ENCODE measurements around the gene PYROXD2. TPM values are rescaled to one million over a fixed set of nuclear protein-coding genes. Genes with fewer than 3 reads are reported as not detected.

PYROXD2 gene
- total RNA-seq, 5 donors from 2014 or later (not counting 1 experiment from before 2014, with no cell fraction given): 16.4 to 27.5 (median 20.0) TPM

DNA sequence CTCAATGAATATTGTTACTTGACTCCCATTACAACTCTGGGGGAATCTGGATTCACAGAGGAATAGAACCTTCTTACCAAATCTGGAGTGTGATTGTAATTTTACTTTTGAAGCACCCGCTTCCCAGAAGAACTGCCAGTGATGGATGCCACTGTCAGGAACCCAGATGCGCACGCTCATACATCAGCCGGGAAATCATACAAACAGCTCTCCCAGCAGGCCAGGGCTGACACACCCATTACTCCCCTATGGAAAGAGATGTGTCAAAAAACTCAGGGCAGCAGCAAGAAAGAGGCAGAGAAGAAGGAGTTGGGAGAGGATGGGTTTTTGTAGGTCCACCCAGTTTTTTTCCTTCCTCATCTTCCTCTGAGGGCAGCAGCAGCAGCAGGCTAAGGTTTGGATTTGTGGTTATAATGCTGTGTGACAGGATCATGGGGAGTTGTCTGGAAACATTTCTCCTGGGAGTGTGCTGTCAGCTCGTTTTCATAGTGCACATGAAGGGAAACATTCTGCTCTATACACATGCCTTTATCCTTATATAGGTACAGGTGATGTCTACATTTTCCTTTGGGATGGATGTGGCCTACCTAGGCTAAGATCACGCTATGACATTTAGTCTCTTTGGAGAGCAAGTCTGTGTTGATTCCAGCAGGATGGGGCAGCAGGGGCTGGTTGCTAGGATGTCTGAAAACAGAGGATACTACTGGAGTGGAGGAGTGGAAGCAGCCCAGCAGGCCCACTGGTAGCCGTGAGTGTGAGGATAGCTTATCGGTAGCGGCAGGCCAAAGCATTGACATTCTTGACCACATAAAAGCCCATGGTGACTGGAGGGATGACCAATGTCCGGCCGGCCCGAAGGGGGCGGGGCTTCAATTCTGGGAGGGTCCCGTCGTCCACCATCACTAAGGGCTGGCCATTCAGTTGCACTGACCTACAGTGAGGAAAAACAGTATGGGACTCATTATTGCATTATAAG, 44.1 kb upstream of the PYROXD2 start:
- H3K4me1 ChIP-seq (ENCODE audit: control insufficient read depth in 1 of 2, extremely low read depth in 1 of 2, insufficient read depth in 2 of 2, low read length in 2 of 2): no peaks in the 10 kb centered on the region
- Mint-ChIP-seq H3K4me3 (no peak overlapping the region), H3K27ac (no peak overlapping the region), H3K4me1 (no peaks in the 10 kb centered on the region), H3K36me3 (no peaks in the 10 kb centered on the region), H3K27me3 (peaks cover 17 to 19% of the 10 kb centered on the region in 2 donors), H3K9me3 (no peaks in the 10 kb centered on the region)
- no peaks in the 10 kb centered on the region for H3K9me3 ChIP-seq
- H3K27me3 ChIP-seq (replicated peaks in 1 of 2; ENCODE audit: control insufficient read depth in 2 of 2, extremely low read depth in 1 of 2, insufficient read depth in 2 of 2, low read length in 1 of 2): peaks cover 0 to 16% of the 10 kb centered on the region in 2 experiments
- H3K4me3 ChIP-seq (ENCODE audit: control insufficient read depth in 1 of 2, extremely low read depth in 1 of 2, low read length in 1 of 2): no peak overlapping the region
- H3K27ac ChIP-seq (ENCODE audit: low read length): no peak overlapping the region
- CTCF ChIA-PET: no interaction called here
- POLR2A ChIA-PET: no interaction called here
- WGBS (ENCODE audit: insufficient coverage): 81% methylated on average over 2 of the region's 15 CpGs
- ATAC-seq (replicated peaks in 1 of 4): no peak
- no peak for DNase-seq
- H3K36me3 ChIP-seq (ENCODE audit: control insufficient read depth in 2 of 2, extremely low read depth in 1 of 2, insufficient read depth in 1 of 2, low read length in 1 of 2): no peaks in the 10 kb centered on the region

GRCh38 chr10:98457721-98458120, 42.7 kb upstream of the PYROXD2 start:
- POLR2A ChIA-PET: interaction anchor here in 1 of 2 donors (0.6 kb wide), 1 partner anchor 1597 kb away, joined by 7 read pairs; no protein-coding TSS in a partner anchor
- no peak overlapping the region for H3K27ac Mint-ChIP-seq
- peaks cover 0 to 14% of the 10 kb centered on the region in 2 experiments for H3K27me3 ChIP-seq (replicated peaks in 1 of 2; ENCODE audit: control insufficient read depth in 2 of 2, extremely low read depth in 1 of 2, insufficient read depth in 2 of 2, low read length in 1 of 2)

DNA sequence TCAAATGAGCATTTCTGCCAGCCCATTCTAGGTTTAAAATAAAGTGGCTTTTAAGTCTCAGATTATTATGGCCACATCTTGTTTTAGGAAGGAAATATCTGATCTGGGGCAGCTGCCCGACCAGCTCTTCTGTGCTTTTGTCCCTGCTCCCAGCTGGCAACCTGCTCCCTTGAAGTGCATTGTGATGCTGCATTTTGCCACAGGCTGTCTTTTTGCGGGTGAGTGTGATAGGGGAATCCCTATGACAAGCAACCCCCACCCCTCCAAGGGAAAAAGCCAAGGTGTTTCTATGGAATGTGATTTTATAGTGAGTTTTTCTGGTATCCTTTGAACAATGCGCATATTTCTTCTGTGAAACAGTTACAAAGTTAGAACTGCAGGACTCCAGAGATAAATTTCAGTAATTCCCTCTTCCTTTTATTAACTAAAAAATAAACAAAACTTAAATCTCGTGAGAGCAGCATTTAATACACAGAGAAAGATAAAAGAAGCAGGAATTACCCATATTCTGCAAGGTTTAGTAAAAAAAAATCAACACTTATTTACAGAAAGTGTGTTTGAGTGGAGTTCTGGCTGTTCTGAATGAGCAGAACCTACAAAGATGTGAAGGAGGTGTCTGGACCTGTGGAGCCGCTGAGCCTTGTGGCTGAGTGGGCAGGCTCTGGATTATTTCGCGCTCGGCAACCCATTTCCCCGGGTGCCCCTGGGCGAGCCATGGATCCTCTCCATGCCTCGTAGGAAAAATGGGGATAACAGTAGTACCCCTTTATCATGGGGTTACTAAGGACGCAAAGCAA, 41.9 kb upstream of the PYROXD2 start:
- H3K27me3 Mint-ChIP-seq: peaks cover 12 to 14% of the 10 kb centered on the region in 2 donors
- H3K27ac Mint-ChIP-seq: no peak overlapping the region
- Histone ChIP-seq H3K4me1 (ENCODE audit: control insufficient read depth in 1 of 2, extremely low read depth in 1 of 2, insufficient read depth in 2 of 2, low read length in 2 of 2) (no peaks in the 10 kb centered on the region), H3K27ac (ENCODE audit: low read length) (no peak overlapping the region), H3K27me3 (replicated peaks in 1 of 2; ENCODE audit: control insufficient read depth in 2 of 2, extremely low read depth in 1 of 2, insufficient read depth in 2 of 2, low read length in 1 of 2) (peaks cover 0 to 14% of the 10 kb centered on the region in 2 experiments), H3K36me3 (ENCODE audit: control insufficient read depth in 2 of 2, extremely low read depth in 1 of 2, insufficient read depth in 1 of 2, low read length in 1 of 2) (no peaks in the 10 kb centered on the region), H3K9me3 (no peaks in the 10 kb centered on the region), H3K4me3 (ENCODE audit: control insufficient read depth in 1 of 2, extremely low read depth in 1 of 2, low read length in 1 of 2) (no peak overlapping the region)
- 93% methylated on average over 7 of the region's 12 CpGs for WGBS (ENCODE audit: insufficient coverage)
- H3K9me3 Mint-ChIP-seq: no peaks in the 10 kb centered on the region
- no peak overlapping the region for H3K4me3 Mint-ChIP-seq
- no peaks in the 10 kb centered on the region for H3K36me3 Mint-ChIP-seq
- ChIA-PET CTCF (no interaction called here), POLR2A (no interaction called here)
- H3K4me1 Mint-ChIP-seq: no peaks in the 10 kb centered on the region
- ATAC-seq (replicated peaks in 1 of 4) (no peak), DNase-seq (no peak)

More at GRCh38 chr10:98457721-98458120, 42.7 kb upstream of the PYROXD2 start:
- CTCF ChIA-PET: interaction anchor here in 1 of 2 donors (0.6 kb wide), 2 partner anchors 8 to 15 kb away, joined by 3 to 4 read pairs; no protein-coding TSS in a partner anchor
- Mint-ChIP-seq H3K27me3 (peaks cover 11 to 14% of the 10 kb centered on the region in 2 donors), H3K36me3 (no peaks in the 10 kb centered on the region), H3K4me3 (no peak overlapping the region), H3K4me1 (no peaks in the 10 kb centered on the region), H3K9me3 (no peaks in the 10 kb centered on the region)
- Histone ChIP-seq H3K27ac (ENCODE audit: low read length) (no peak overlapping the region), H3K9me3 (no peaks in the 10 kb centered on the region), H3K4me1 (ENCODE audit: control insufficient read depth in 1 of 2, extremely low read depth in 1 of 2, insufficient read depth in 2 of 2, low read length in 2 of 2) (no peaks in the 10 kb centered on the region), H3K4me3 (ENCODE audit: control insufficient read depth in 1 of 2, extremely low read depth in 1 of 2, low read length in 1 of 2) (no peak overlapping the region), H3K36me3 (ENCODE audit: control insufficient read depth in 2 of 2, extremely low read depth in 1 of 2, insufficient read depth in 1 of 2, low read length in 1 of 2) (no peaks in the 10 kb centered on the region)
- whole genome bisulfite sequencing (ENCODE audit: insufficient coverage): 68% methylated on average over 8 of the region's 8 CpGs
- ATAC-seq (replicated peaks in 1 of 4): no peak
- no peak for DNase-seq

DNA sequence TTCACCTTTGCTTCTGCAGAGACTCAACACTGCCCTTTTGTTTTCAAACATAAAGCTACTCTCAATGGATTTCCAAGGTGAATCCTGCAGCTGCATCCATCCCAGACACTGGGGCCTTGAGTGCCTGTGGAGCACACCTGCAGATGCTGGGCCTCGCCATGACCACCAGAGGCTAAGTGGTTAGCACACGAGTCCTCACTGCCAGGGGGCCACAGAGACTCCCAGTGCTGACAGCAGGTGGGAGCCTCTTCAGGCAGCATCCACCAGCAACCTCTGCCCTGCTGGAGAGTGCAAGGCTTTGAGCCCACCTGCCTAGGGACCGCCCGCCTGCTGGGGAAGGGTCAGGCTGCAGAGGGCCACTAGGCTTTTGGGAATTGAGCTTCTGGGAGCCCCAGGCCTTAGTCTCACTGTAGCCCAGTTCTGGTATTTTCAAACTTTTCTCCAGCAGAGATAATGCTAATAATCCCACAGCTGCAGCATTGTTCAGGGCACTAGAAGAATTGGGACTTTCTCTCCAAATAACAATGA, 41.1 kb upstream of the PYROXD2 start:
- no peak overlapping the region for H3K4me3 Mint-ChIP-seq
- WGBS (ENCODE audit: insufficient coverage): 73% methylated on average over 4 of the region's 4 CpGs
- no peak for DNase-seq
- no peaks in the 10 kb centered on the region for H3K9me3 Mint-ChIP-seq
- ChIA-PET CTCF (no interaction called here), POLR2A (no interaction called here)
- Histone ChIP-seq H3K27me3 (replicated peaks in 1 of 2; ENCODE audit: control insufficient read depth in 2 of 2, extremely low read depth in 1 of 2, insufficient read depth in 2 of 2, low read length in 1 of 2) (peaks cover 0 to 14% of the 10 kb centered on the region in 2 experiments), H3K9me3 (no peaks in the 10 kb centered on the region), H3K4me1 (ENCODE audit: control insufficient read depth in 1 of 2, extremely low read depth in 1 of 2, insufficient read depth in 2 of 2, low read length in 2 of 2) (no peaks in the 10 kb centered on the region), H3K36me3 (ENCODE audit: control insufficient read depth in 2 of 2, extremely low read depth in 1 of 2, insufficient read depth in 1 of 2, low read length in 1 of 2) (no peaks in the 10 kb centered on the region), H3K27ac (ENCODE audit: low read length) (no peak overlapping the region), H3K4me3 (ENCODE audit: control insufficient read depth in 1 of 2, extremely low read depth in 1 of 2, low read length in 1 of 2) (no peak overlapping the region)
- H3K4me1 Mint-ChIP-seq: no peaks in the 10 kb centered on the region
- H3K27ac Mint-ChIP-seq: no peak overlapping the region
- no peaks in the 10 kb centered on the region for H3K36me3 Mint-ChIP-seq
- H3K27me3 Mint-ChIP-seq: peaks cover 12 to 15% of the 10 kb centered on the region in 2 donors
- ATAC-seq (replicated peaks in 1 of 4): no peak

GRCh38 chr10:98453729-98454128, 38.7 kb upstream of the PYROXD2 start:
- H3K4me3 Mint-ChIP-seq: no peak overlapping the region
- H3K36me3 Mint-ChIP-seq: no peaks in the 10 kb centered on the region
- Histone ChIP-seq H3K9me3 (no peaks in the 10 kb centered on the region), H3K4me1 (ENCODE audit: control insufficient read depth in 1 of 2, extremely low read depth in 1 of 2, insufficient read depth in 2 of 2, low read length in 2 of 2) (no peaks in the 10 kb centered on the region), H3K27ac (ENCODE audit: low read length) (no peak overlapping the region), H3K36me3 (ENCODE audit: control insufficient read depth in 2 of 2, extremely low read depth in 1 of 2, insufficient read depth in 1 of 2, low read length in 1 of 2) (no peaks in the 10 kb centered on the region), H3K27me3 (replicated peaks in 1 of 2; ENCODE audit: control insufficient read depth in 2 of 2, extremely low read depth in 1 of 2, insufficient read depth in 2 of 2, low read length in 1 of 2) (peaks cover 0 to 14% of the 10 kb centered on the region in 2 experiments), H3K4me3 (ENCODE audit: control insufficient read depth in 1 of 2, extremely low read depth in 1 of 2, low read length in 1 of 2) (no peak overlapping the region)
- H3K27me3 Mint-ChIP-seq: peaks cover 12 to 17% of the 10 kb centered on the region in 2 donors
- DNase-seq (no peak), ATAC-seq (replicated peaks in 1 of 4) (no peak)
- POLR2A ChIA-PET: no interaction called here
- no peak overlapping the region for H3K27ac Mint-ChIP-seq
- no peaks in the 10 kb centered on the region for H3K9me3 Mint-ChIP-seq
- WGBS (ENCODE audit: insufficient coverage): no CpG with 5 or more reads among the region's 2 CpGs
- CTCF ChIA-PET: no interaction called here
- H3K4me1 Mint-ChIP-seq: no peaks in the 10 kb centered on the region

- peaks cover 2 to 8% of the 10 kb centered on the region in 2 experiments for H3K4me1 ChIP-seq (ENCODE audit: control insufficient read depth in 1 of 2, extremely low read depth in 1 of 2, insufficient read depth in 2 of 2, low read length in 2 of 2)
Observed at GRCh38 chr10:98450618-98451017, 35.6 kb upstream of the PYROXD2 start.

More at GRCh38 chr10:98450618-98451017, 35.6 kb upstream of the PYROXD2 start:
- Histone ChIP-seq H3K27me3 (replicated peaks in 1 of 2; ENCODE audit: control insufficient read depth in 2 of 2, extremely low read depth in 1 of 2, insufficient read depth in 2 of 2, low read length in 1 of 2) (peaks cover 0 to 3% of the 10 kb centered on the region in 2 experiments), H3K27ac (ENCODE audit: low read length) (no peak overlapping the region), H3K36me3 (ENCODE audit: control insufficient read depth in 2 of 2, extremely low read depth in 1 of 2, insufficient read depth in 1 of 2, low read length in 1 of 2) (no peaks in the 10 kb centered on the region), H3K4me3 (ENCODE audit: control insufficient read depth in 1 of 2, extremely low read depth in 1 of 2, low read length in 1 of 2) (no peak overlapping the region), H3K9me3 (no peaks in the 10 kb centered on the region)
- ChIA-PET POLR2A (no interaction called here), CTCF (interaction anchor here in 1 of 2 donors (0.6 kb wide), 1 partner anchor 16 kb away, joined by 3 read pairs; no protein-coding TSS in a partner anchor)
- DNase-seq (no peak), ATAC-seq (replicated peaks in 1 of 4) (no peak)
- Mint-ChIP-seq H3K36me3 (no peaks in the 10 kb centered on the region), H3K4me3 (no peak overlapping the region), H3K9me3 (no peaks in the 10 kb centered on the region), H3K27ac (no peak overlapping the region), H3K27me3 (peaks cover 4 to 11% of the 10 kb centered on the region in 2 donors), H3K4me1 (peaks cover 6 to 16% (median 12%) of the 10 kb centered on the region in 3 donors)
- no CpG with 5 or more reads among the region's 1 CpG for WGBS (ENCODE audit: insufficient coverage)
